K562 (cell line): Measurements from ENCODE around the gene SNAPC5.

Experiments
- GABPA ChIP-seq: fragments of 200-800 bp; sonication (Bioruptor generic); conservative IDR thresholded peaks from 2 replicates; pipeline ENCODE4 v1.6.1; 2016; ENCODE audit warnings: low read depth, missing genetic modification characterization, missing compliant biosample characterization
- HCFC1 ChIP-seq: IDR thresholded peaks from 2 replicates; pipeline ENCODE4 v1.6.1; 2012; ENCODE audit warnings: low read depth, low read length, improper control_type of control experiment
- MAFK ChIP-seq: IDR thresholded peaks from 2 replicates; pipeline ENCODE4 v1.6.1; 2011; ENCODE audit warnings: low read length, improper control_type of control experiment
- MTF1 ChIP-seq: fragments of 250-450 bp; sonication (Bioruptor Pico); IDR thresholded peaks from 2 replicates; pipeline ENCODE4 v1.9.0; 2021; ENCODE audit warnings: moderate library complexity, mild to moderate bottlenecking, inconsistent platforms, borderline replicate concordance
- NRF1 ChIP-seq, 2 experiments: fragments of 450-650 bp; IDR thresholded peaks in 1 of 2; conservative IDR thresholded peaks in 1 of 2; 2 replicates each; pipeline ENCODE4 v1.6.1; 2014; ENCODE audit warnings: mild to moderate bottlenecking in 2 of 2
- POLR2A ChIP-seq: fragments of 450-650 bp; conservative IDR thresholded peaks from 2 replicates; pipeline ENCODE4 v1.6.1; 2016
- RBM14 ChIP-seq: fragments of 200-400 bp; formaldehyde crosslinking; IDR thresholded peaks from 2 replicates; pipeline ENCODE4 v1.6.1; 2018; ENCODE audit warnings: low read depth, mild to moderate bottlenecking, low read length, moderate library complexity, borderline replicate concordance; ENCODE audit not compliant: insufficient read depth
- TOE1 ChIP-seq, 2 experiments: fragments of 450-650 bp in 1 of 2; sonication (generic) in 1 of 2; formaldehyde crosslinking in 1 of 2; IDR thresholded peaks; 2 replicates each; pipeline versions ENCODE4 v1.7.1 to v1.8.0; 2016 to 2022; ENCODE audit warnings: borderline replicate concordance in 2 of 2, mild to moderate bottlenecking in 2 of 2, antibody characterized with exemption in 1 of 2, inconsistent platforms in 1 of 2, low read depth in 1 of 2, missing genetic modification reagents in 1 of 2, moderate library complexity in 1 of 2
- ZNF830 ChIP-seq: fragments of 250-450 bp; sonication (Bioruptor Pico); IDR thresholded peaks from 2 replicates; pipeline ENCODE4 v1.5.0; 2021; ENCODE audit warnings: mild to moderate bottlenecking
- TF ChIP-seq, protein P1 (sequence below), 3 experiments: IDR thresholded peaks in 2 of 3; conservative IDR thresholded peaks in 1 of 3; 2 replicates each; pipeline ENCODE4 v1.5.1; 2011 to 2012; ENCODE audit warnings: low read length in 3 of 3, mild to moderate bottlenecking in 3 of 3, control low read depth in 2 of 3, improper control_type of control experiment in 1 of 3, inconsistent platforms in 1 of 3, low read depth in 1 of 3, mixed read lengths in 1 of 3, moderate library complexity in 1 of 3; ENCODE audit not compliant: insufficient read depth in 2 of 3
- TF ChIP-seq, protein P2 (sequence below): fragments of 450-650 bp; formaldehyde crosslinking; IDR thresholded peaks from 2 replicates; pipeline ENCODE4 v1.4.0; 2020; ENCODE audit warnings: mild to moderate bottlenecking, moderate library complexity

DNA sequence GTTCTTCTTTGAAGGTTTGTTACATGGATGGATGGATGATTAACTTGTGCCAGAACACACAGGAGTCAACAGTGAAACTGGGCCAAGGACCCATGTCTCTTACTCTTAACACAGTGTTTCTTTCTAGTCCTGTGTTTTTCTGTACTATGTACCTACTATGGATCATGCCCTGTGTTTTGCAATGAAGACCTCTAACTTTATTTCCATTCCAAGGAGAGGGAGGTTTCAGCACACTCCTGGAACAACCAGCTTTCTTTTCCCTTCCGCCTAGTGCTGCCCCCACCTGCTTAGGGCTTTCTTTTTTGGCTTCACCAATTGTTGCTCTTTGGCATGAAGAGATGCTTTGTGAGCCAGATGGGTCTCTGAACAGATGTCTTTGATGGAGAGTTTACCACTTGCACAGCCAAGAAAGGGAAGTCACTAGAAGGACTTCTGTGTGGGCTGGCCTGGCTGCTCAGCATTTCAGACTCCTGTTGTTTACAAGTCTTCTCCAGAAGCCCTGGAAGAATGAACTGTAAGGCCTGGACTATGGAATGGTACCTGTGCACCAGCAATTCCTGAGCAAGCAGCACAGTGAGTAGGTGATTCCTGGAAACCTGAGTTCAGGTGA is 44.5 kb downstream of the SNAPC5 start:
- TF ChIP-seq POLR2A: no peak
- TF ChIP-seq, protein P1, sequence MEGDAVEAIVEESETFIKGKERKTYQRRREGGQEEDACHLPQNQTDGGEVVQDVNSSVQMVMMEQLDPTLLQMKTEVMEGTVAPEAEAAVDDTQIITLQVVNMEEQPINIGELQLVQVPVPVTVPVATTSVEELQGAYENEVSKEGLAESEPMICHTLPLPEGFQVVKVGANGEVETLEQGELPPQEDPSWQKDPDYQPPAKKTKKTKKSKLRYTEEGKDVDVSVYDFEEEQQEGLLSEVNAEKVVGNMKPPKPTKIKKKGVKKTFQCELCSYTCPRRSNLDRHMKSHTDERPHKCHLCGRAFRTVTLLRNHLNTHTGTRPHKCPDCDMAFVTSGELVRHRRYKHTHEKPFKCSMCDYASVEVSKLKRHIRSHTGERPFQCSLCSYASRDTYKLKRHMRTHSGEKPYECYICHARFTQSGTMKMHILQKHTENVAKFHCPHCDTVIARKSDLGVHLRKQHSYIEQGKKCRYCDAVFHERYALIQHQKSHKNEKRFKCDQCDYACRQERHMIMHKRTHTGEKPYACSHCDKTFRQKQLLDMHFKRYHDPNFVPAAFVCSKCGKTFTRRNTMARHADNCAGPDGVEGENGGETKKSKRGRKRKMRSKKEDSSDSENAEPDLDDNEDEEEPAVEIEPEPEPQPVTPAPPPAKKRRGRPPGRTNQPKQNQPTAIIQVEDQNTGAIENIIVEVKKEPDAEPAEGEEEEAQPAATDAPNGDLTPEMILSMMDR (IDR thresholded peaks at IDR 0.05 in 2 of 3, conservative IDR thresholded peaks at IDR 0.05 in 1 of 3; ENCODE audit: insufficient read depth in 2 of 3, low read depth in 1 of 3, low read length in 3 of 3): no peak
- no peak for TF ChIP-seq HCFC1
- TF ChIP-seq, protein P2, sequence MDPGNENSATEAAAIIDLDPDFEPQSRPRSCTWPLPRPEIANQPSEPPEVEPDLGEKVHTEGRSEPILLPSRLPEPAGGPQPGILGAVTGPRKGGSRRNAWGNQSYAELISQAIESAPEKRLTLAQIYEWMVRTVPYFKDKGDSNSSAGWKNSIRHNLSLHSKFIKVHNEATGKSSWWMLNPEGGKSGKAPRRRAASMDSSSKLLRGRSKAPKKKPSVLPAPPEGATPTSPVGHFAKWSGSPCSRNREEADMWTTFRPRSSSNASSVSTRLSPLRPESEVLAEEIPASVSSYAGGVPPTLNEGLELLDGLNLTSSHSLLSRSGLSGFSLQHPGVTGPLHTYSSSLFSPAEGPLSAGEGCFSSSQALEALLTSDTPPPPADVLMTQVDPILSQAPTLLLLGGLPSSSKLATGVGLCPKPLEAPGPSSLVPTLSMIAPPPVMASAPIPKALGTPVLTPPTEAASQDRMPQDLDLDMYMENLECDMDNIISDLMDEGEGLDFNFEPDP (CRISPR knock-in tag): no peak
- TF ChIP-seq MTF1 (CRISPR knock-in tag): no peak
- TF ChIP-seq MAFK: no peak
- TF ChIP-seq ZNF830 (CRISPR knock-in tag): no peak
- TF ChIP-seq TOE1 (IDR thresholded peaks at IDR 0.05; ENCODE audit: borderline replicate concordance): no peak
- no peak for TF ChIP-seq TOE1 (CRISPR knock-in tag; IDR thresholded peaks at IDR 0.05; ENCODE audit: borderline replicate concordance, low read depth)
- TF ChIP-seq RBM14: no peak
- TF ChIP-seq NRF1 (conservative IDR thresholded peaks at IDR 0.05 in 1 of 2, IDR thresholded peaks at IDR 0.05 in 1 of 2): no peak
- no peak for TF ChIP-seq GABPA
